Endothelial cell of umbilical vein (primary cell): ENCODE measurements around the gene EAF1. TPM values are rescaled to one million over a fixed set of nuclear protein-coding genes. Genes with fewer than 3 reads are reported as not detected.

ENCODE experiments used
- BruUV-seq: library from RNA; stranded (reverse); fragments of 400-500 nt; replicated peaks from 2 replicates; lab custom pipeline; 2021; lab: Mats Ljungman, UMichigan
- CTCF ChIA-PET: fragments of 300-600, 350-600 bp; sonication (Branson Sonifier 250); formaldehyde crosslinking; loops from one replicate; lab custom pipeline; 2021; ENCODE audit warnings: antibody characterized with exemption, inconsistent platforms; lab: Charles Lee
- POLR2A ChIA-PET: fragments of 300-600, 350-600 bp; sonication (Branson Sonifier 250); formaldehyde crosslinking; loops from one replicate; lab custom pipeline; 2021; ENCODE audit warnings: antibody characterized with exemption, inconsistent platforms; lab: Charles Lee
- DNase-seq: peaks from one replicate; pipeline ENCODE4 v3.0.0-alpha.2; 2011; ENCODE audit warnings: low read depth, low spot score
- FAIRE-seq: peaks from 2 replicates; lab custom pipeline; 2011; peaks lifted over from hg19 to GRCh38; lab: Jason Lieb, UNC
- H2AFZ ChIP-seq: 2 replicates; pipeline ENCODE4 v1.6.0; 2012; ENCODE audit warnings: low read depth, low read length, control low read depth, inconsistent platforms
- H3K27ac ChIP-seq: 2 replicates; pipeline ENCODE4 v1.5.1; 2011; ENCODE audit warnings: low read depth, mild to moderate bottlenecking, control low read depth, low read length, moderate library complexity; ENCODE audit not compliant: insufficient read depth
- H3K27me3 ChIP-seq, 2 experiments: 2 replicates each; pipeline versions ENCODE4 v1.6.0 to v1.6.1; 2011; ENCODE audit warnings: low read length in 2 of 2, mixed read lengths in 1 of 2; ENCODE audit not compliant: control insufficient read depth in 2 of 2, insufficient read depth in 2 of 2
- H3K36me3 ChIP-seq, 2 experiments: 2 replicates in 1 of 2; 3 replicates in 1 of 2; pipeline ENCODE4 v1.5.1; 2011; ENCODE audit warnings: low read length in 2 of 2, mild to moderate bottlenecking in 1 of 2, moderate library complexity in 1 of 2; ENCODE audit not compliant: control insufficient read depth in 2 of 2, insufficient read depth in 2 of 2; ENCODE audit errors: extremely low read depth in 1 of 2
- H3K4me1 ChIP-seq: 3 replicates; pipeline ENCODE4 v1.5.1; 2011; ENCODE audit warnings: mild to moderate bottlenecking, low read length; ENCODE audit not compliant: control insufficient read depth, insufficient read depth; ENCODE audit errors: extremely low read depth
- H3K4me2 ChIP-seq: 2 replicates; pipeline ENCODE4 v1.6.1; 2011; ENCODE audit warnings: low read length, control low read depth, mixed read lengths; ENCODE audit not compliant: insufficient read depth
- H3K4me3 ChIP-seq, 3 experiments: fragments of 200-600 bp in 1 of 3; sonication (generic), shearing (Covaris generic) in 1 of 3; replicated peaks in 1 of 3; 2 replicates each; pipeline ENCODE4 v1.5.1; 2011 to 2016; ENCODE audit warnings: control low read depth in 3 of 3, low read length in 3 of 3, mild to moderate bottlenecking in 2 of 3, inconsistent platforms in 1 of 3, low read depth in 1 of 3, moderate library complexity in 1 of 3; ENCODE audit not compliant: insufficient read depth in 1 of 3
- H3K79me2 ChIP-seq: 2 replicates; pipeline ENCODE4 v1.6.0; 2012; ENCODE audit warnings: low read length, inconsistent platforms; ENCODE audit not compliant: control insufficient read depth, insufficient read depth
- H3K9ac ChIP-seq: replicated peaks from 2 replicates; pipeline ENCODE3; 2011; ENCODE audit warnings: low read length, control low read depth; ENCODE audit not compliant: insufficient read depth; ENCODE audit errors: extremely low read depth
- H3K9me1 ChIP-seq: replicated peaks from 3 replicates; pipeline ENCODE4 v1.6.0; 2011; ENCODE audit warnings: mild to moderate bottlenecking, low read length; ENCODE audit not compliant: control insufficient read depth, insufficient read depth; ENCODE audit errors: extremely low read depth
- H3K9me3 ChIP-seq: replicated peaks from 2 replicates; pipeline ENCODE4 v1.5.1; 2012; ENCODE audit warnings: low read length, inconsistent platforms; ENCODE audit not compliant: control insufficient read depth, insufficient read depth
- H4K20me1 ChIP-seq: replicated peaks from 2 replicates; pipeline ENCODE3; 2011; ENCODE audit warnings: mild to moderate bottlenecking, low read length; ENCODE audit not compliant: control insufficient read depth, insufficient read depth; ENCODE audit errors: extremely low read depth
- CTCF ChIP-seq, 2 donors: IDR thresholded peaks; 1 replicate in 1 of 2; 2 replicates in 1 of 2; pipeline ENCODE4 v1.5.1; 2011; ENCODE audit warnings: low read length in 2 of 2, mild to moderate bottlenecking in 2 of 2, moderate library complexity in 2 of 2, control low read depth in 1 of 2, inconsistent platforms in 1 of 2, low read depth in 1 of 2; ENCODE audit not compliant: insufficient read depth in 1 of 2; ENCODE audit errors: extremely low read depth in 1 of 2
- EZH2 ChIP-seq: IDR thresholded peaks from 2 replicates; pipeline ENCODE4 v1.6.1; 2012; ENCODE audit warnings: borderline replicate concordance, low read depth, mild to moderate bottlenecking, moderate library complexity, low read length, inconsistent platforms; ENCODE audit not compliant: severe bottlenecking
- FOS ChIP-seq: IDR thresholded peaks from 2 replicates; pipeline ENCODE4 v1.6.1; 2011; ENCODE audit warnings: mild to moderate bottlenecking, low read length, moderate library complexity, borderline replicate concordance; ENCODE audit not compliant: insufficient read depth
- GATA2 ChIP-seq: IDR thresholded peaks from 2 replicates; pipeline ENCODE4 v1.7.0; 2011; ENCODE audit warnings: low read depth, mild to moderate bottlenecking, moderate library complexity, mixed read lengths, low read length; ENCODE audit not compliant: insufficient read length, insufficient read depth
- JUN ChIP-seq: IDR thresholded peaks from 2 replicates; pipeline ENCODE4 v1.6.1; 2011; ENCODE audit warnings: borderline replicate concordance, low read depth; ENCODE audit not compliant: insufficient read length, insufficient read depth
- MAX ChIP-seq: IDR thresholded peaks from 2 replicates; pipeline ENCODE4 v1.6.1; 2011; ENCODE audit not compliant: insufficient read depth, insufficient read length
- MYC ChIP-seq: IDR thresholded peaks from one replicate; pipeline ENCODE4 v1.6.1; 2011; ENCODE audit warnings: mild to moderate bottlenecking, low read depth, low read length
- POLR2A ChIP-seq: IDR thresholded peaks from 2 replicates; pipeline ENCODE4 v1.6.1; 2012; ENCODE audit warnings: low read depth, mild to moderate bottlenecking, control low read depth, low read length
- POLR2AphosphoS5 ChIP-seq: IDR thresholded peaks from 2 replicates; pipeline ENCODE4 v1.6.1; 2012; ENCODE audit warnings: low read depth, mild to moderate bottlenecking, control low read depth, low read length, moderate library complexity; ENCODE audit not compliant: insufficient read depth
- dilution Hi-C: fragments of 300-500 bp; cut with MboI; formaldehyde crosslinking; loops from one replicate; pipeline ENCODE4 v1.15.0; 2019; ENCODE audit warnings: low sequenced_read_pairs; ENCODE audit not compliant: extremely low pct_ligation_motif_present
- intact Hi-C: fragments of 100-400 bp; cut with micrococcal nuclease; formaldehyde crosslinking; loops from one replicate; pipeline ENCODE4 v1.10.0; 2022
- polyA plus RNA-seq, 4 experiments: library from polyadenylated mRNA; depleted of rRNA in 3 of 4; stranded (reverse) in 3 of 4; unstranded in 1 of 4; fragments of >200 nt; gene quantifications; 2 replicates each; pipeline versions ENCODE4 v1.2.1 to v1.2.3, GENCODE V29; 2011 to 2012; ENCODE audit warnings: missing spikeins in 1 of 4
- total RNA-seq: library from RNA; stranded (reverse); gene quantifications from 2 replicates; pipeline ENCODE4 v1.2.3, GENCODE V29; 2021

Gene EAF1
- total and polyA plus RNA-seq, 2 donors (not counting 3 experiments of a cell fraction or from before 2014, with no cell fraction given) = 8.7 to 18.2 TPM

- FAIRE-seq (no peak), DNase-seq (no peak)
- Histone ChIP-seq H3K36me3 (peaks cover 9 to 10% of the 10 kb centered on the region in 2 experiments), H3K79me2 (no peaks in the 10 kb centered on the region), H3K4me1 (peaks cover 18% of the 10 kb centered on the region), H3K9me3 (no peaks in the 10 kb centered on the region), H3K4me3 (no peak overlapping the region), H3K4me2 (no peak overlapping the region), H3K27me3 (no peaks in the 10 kb centered on the region), H4K20me1 (no peaks in the 10 kb centered on the region), H3K27ac (no peak overlapping the region), H3K9ac (no peak overlapping the region), H2AFZ (no peak overlapping the region), H3K9me1 (no peaks in the 10 kb centered on the region)
- intact Hi-C loops = no loop called here
- TF ChIP-seq EZH2 (no peak), CTCF (IDR thresholded peaks at IDR 0.05; ENCODE audit: extremely low read depth in 1 of 2, insufficient read depth in 1 of 2, low read depth in 1 of 2, low read length in 2 of 2) (no peak), POLR2AphosphoS5 (no peak), MYC (no peak), MAX (no peak), FOS (no peak), POLR2A (no peak), JUN (no peak), GATA2 (no peak)
- ChIA-PET CTCF (interaction anchor here (0.7 kb wide), 1 partner anchor 14 kb away, joined by 3 read pairs; no protein-coding TSS in a partner anchor), POLR2A (no interaction called here)
- no TSS peak for BruUV-seq
- dilution Hi-C loops = no loop called here
These were observed 16.6 kb downstream of the EAF1 start for GRCh38 chr3:15443826-15444524.
